GM20000 (cell line): ENCODE data around the gene SLC6A3.

Source experiments
- DNase-seq: peaks from one replicate; pipeline ENCODE4 v3.0.0; 2012; ENCODE audit warnings: low spot score
- TF ChIP-seq, protein P1 (sequence below): IDR thresholded peaks from 2 replicates; pipeline ENCODE4 v1.5.1; 2012; ENCODE audit warnings: mild to moderate bottlenecking, control low read depth; ENCODE audit errors: extremely low read depth, missing control alignments

SLC6A3 gene

DNA sequence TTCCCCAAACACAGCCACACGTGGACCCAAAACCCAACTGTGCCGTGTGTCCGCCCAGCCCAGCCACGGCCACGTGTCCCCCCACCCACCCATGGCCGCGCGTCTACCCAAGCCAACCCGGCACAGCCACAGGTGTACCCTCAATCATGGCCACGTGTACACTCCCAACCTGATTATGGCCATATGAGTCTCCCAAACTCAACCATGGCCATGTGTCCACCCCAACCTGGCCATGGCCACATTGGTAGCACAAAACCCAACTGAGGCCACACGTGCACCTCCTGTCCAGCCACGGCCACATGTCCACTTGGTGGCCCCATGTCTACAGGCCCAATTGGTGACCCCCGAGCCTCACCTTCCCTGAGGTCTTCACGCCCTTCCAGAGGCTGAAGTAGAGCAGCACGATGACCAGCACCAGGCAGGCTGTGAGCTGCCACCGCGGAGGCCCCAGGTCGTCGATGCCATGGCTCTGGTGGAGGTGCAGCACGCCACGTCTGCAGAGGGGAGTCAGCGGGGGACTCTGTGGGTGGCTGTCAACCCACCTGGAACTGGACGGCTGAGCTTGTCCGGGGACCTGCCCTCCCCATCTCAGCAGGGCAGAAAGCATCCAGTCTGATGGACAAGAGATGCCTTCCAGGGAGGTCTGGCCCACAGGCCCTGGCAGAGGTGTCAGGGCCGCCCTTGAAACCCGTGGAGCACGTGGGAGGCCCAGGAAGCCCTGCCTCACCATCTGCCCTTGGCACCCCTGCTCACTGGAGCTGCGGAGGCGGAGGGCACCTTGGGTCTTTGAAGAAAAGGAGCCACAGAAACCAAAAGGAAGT lies 23.5 kb downstream of the SLC6A3 start:
- TF ChIP-seq, protein P1, sequence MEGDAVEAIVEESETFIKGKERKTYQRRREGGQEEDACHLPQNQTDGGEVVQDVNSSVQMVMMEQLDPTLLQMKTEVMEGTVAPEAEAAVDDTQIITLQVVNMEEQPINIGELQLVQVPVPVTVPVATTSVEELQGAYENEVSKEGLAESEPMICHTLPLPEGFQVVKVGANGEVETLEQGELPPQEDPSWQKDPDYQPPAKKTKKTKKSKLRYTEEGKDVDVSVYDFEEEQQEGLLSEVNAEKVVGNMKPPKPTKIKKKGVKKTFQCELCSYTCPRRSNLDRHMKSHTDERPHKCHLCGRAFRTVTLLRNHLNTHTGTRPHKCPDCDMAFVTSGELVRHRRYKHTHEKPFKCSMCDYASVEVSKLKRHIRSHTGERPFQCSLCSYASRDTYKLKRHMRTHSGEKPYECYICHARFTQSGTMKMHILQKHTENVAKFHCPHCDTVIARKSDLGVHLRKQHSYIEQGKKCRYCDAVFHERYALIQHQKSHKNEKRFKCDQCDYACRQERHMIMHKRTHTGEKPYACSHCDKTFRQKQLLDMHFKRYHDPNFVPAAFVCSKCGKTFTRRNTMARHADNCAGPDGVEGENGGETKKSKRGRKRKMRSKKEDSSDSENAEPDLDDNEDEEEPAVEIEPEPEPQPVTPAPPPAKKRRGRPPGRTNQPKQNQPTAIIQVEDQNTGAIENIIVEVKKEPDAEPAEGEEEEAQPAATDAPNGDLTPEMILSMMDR: no peak
- no peak for DNase-seq

DNA sequence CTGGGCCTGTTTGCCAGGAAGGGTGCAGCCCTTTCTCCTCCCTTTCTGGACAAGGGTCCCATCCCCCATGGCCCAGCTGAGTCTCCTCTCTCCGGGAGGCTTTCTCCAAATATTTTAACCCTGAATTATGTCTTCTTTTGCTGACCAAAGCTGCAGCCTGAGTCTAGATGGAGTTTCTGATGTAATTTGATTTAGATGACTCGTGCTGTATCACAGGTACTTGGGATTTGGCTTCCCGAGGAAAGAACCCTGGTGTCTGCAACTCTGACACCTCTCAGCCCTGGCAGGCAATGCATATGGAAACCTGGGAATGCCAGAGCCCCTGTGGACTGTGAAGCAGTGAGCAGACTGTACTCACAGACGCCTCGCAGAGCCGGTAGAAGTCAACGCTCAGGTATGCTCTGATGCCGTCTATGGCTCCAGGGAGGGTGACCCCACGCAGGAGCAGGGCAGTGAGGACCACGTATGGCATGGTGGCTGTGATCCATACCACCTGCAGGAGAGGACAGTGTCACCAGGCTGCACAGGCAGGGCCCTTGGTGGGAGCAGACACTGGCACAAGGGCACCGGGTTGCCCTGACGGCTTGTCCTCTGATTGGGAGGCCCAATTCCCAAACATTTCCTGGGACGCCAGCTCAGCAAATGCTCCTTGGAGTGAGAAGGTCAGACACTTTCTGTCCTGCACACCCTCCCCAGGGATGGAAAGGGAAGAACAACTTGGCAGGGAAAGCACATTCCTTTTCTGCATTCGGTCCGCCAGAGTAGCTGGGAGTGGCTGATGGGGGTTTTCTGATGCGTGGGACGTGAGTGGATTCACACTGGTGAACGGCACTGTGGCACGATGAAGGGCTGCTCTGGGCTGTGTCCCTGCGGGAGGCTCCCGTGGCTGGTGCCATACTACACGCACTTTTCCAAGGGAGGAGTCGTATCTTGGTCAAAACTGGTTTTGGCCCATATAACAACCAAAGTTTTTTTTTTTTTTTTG lies 24.7 kb downstream of the SLC6A3 start:
- TF ChIP-seq, protein P1: no peak
- no peak for DNase-seq

DNA sequence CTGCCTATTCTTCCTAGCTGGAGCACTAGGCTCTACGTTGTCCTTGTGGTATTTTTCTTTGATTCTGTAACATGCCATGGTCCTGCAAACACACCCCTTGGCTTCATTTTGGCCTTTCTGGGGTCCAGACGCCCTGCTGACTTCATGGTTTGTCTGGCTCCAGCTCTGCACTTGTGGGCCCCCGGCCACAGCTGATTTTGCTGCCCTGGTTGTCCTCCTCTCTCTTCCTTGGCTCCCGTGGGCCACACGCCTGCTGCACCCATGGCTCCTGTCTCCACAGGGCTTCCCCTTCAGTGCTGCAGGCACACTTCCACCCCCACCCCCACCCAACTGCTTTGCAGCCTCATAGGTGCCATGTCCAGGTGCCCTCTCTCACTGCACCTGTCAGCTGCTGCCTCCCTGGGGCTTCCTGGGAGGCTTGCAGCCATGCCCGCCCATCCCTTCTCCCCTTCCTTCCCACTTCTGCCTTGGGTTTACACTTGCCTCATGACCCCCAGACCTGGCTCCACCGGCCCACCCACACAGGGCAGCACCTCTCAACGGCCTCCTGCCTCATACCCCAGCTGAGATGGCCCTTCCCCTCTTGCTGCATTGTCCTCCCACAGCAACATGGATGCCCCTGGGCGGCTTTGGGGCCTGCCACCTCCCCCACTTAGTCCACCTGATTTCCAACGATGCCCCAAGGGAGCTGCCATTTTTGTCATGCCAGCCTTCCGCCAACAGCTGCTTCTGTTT lies 25.6 kb downstream of the SLC6A3 start:
- no peak for DNase-seq
- TF ChIP-seq, protein P1: no peak

DNA sequence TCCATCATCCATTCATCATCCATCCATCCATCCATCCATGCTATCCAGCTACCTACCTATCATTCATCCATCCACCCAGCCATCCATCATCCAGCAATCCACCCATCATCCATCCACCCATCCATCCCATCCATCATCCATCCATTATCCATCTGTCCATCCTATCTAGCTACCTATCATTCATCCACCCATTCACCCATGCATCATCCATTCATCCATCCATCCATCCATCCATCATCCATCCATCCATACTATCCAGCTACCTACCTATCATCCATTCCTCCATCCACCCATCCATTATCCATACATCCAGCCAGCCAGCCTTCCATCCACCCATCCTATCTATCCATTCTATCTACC lies 26.3 kb downstream of the SLC6A3 start:
- DNase-seq: no peak
- TF ChIP-seq, protein P1: no peak

DNA sequence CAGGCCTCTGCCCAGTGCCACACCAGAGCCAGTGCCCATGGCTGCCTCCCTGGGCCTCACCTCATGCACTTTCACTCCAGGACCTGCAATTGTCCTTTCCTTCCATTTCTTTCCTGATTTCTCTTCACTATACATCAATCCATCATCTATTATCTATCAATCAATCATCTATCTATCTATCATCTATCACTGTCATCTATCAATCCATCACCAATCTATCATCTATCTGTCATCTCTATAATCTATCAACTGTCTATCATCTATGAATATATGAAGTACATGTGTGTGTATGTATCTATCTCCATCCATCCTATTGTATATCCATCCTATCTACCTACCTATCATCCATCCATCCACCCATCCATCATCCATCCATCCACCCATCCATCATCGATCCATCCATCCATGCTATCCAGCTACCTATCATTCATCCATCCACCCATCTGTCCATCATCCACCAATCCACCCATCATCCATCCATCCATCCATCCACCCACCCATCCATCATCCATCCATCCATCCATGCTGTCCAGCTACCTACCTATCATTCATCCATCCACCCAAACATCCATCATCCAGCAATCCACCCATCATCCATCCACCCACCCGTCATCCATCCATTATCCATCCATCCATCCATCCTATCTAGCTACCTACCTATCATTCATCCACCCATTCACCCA lies 26.9 kb downstream of the SLC6A3 start:
- TF ChIP-seq, protein P1: no peak
- no peak for DNase-seq

DNA sequence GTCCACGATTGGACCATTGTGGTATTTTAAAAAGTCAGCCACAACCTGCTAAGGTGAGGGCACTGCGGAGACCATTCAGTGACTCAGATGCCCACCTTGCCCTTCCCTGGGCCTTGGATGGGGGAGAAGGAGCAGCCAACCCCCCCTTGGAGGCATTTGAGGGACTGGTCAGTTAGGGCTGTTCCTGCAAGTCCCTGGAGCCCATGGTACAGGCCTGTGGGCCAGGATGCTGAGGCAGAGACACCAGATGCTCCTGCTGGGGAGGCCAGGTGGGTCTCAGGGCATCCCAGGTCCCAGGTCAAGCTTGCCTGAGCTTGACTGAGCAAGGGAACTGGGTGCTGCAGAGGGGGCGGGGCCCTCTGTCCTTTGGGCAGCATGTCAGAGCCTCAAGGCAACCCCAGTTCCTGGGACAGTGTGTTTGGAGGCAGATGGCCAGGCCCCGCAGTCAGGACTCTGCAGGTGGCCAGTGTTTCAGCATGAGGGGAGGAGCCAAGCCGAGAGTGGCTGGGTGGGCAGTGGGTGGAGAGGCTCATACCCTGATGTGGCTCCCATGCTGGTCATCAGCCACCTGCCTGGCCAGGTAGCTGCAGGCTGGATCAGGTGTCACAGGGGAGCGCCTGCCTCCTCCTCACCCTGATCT lies 27.5 kb downstream of the SLC6A3 start:
- TF ChIP-seq, protein P1: no peak
- no peak for DNase-seq
